OCI-LY7 (cell line): ENCODE data around the gene RFWD3. TPM values are rescaled to one million over a fixed set of nuclear protein-coding genes. Genes with fewer than 3 reads are reported as not detected.

ENCODE experiments used
- BruUV-seq: library from RNA; stranded (reverse); fragments of 400-500 nt; replicated peaks from 2 replicates; lab custom pipeline; 2021; lab: Mats Ljungman, UMichigan
- CTCF ChIA-PET: fragments of 300-600 bp; sonication (Branson Sonifier 250); formaldehyde crosslinking; loops from one replicate; lab custom pipeline; 2022; ENCODE audit warnings: antibody characterized with exemption; ENCODE audit not compliant: unreplicated experiment; lab: Charles Lee
- POLR2A ChIA-PET: fragments of 300-600 bp; sonication (Branson Sonifier 250); formaldehyde crosslinking; loops from one replicate; lab custom pipeline; 2022; ENCODE audit warnings: antibody characterized with exemption; lab: Charles Lee
- DNase-seq: peaks from one replicate; pipeline ENCODE4 v3.0.0-alpha.2; 2015; ENCODE audit warnings: low spot score
- H2AFZ ChIP-seq: fragments of 200-600 bp; sonication (generic), shearing (Covaris generic); 2 replicates; pipeline ENCODE4 v1.6.1; 2014; ENCODE audit warnings: mild to moderate bottlenecking, antibody characterized with exemption, low read length, moderate library complexity
- H3K27ac ChIP-seq: fragments of 200-600 bp; sonication (generic); 2 replicates; pipeline ENCODE4 v1.5.1; 2014; ENCODE audit warnings: mixed run types, low read depth, mild to moderate bottlenecking, moderate library complexity, low read length, inconsistent platforms; ENCODE audit not compliant: poor library complexity, severe bottlenecking
- H3K36me3 ChIP-seq: fragments of 200-600 bp; sonication (generic); 2 replicates; pipeline ENCODE4 v1.6.1; 2014; ENCODE audit warnings: mild to moderate bottlenecking, antibody characterized with exemption, low read length, moderate library complexity, mixed read lengths; ENCODE audit not compliant: insufficient read depth
- H3K4me1 ChIP-seq: fragments of 200-600 bp; sonication (generic); 2 replicates; pipeline ENCODE4 v1.5.1; 2014; ENCODE audit warnings: mild to moderate bottlenecking, low read length; ENCODE audit not compliant: insufficient read depth, poor library complexity, severe bottlenecking
- H3K4me2 ChIP-seq: fragments of 200-600 bp; sonication (generic); 2 replicates; pipeline ENCODE4 v1.6.1; 2014; ENCODE audit warnings: mild to moderate bottlenecking, low read length
- H3K4me3 ChIP-seq: fragments of 200-600 bp; sonication (generic); 2 replicates; pipeline ENCODE4 v1.5.1; 2014; ENCODE audit warnings: mild to moderate bottlenecking, low read depth, low read length; ENCODE audit not compliant: poor library complexity, severe bottlenecking
- H3K79me2 ChIP-seq: fragments of 200-600 bp; sonication (generic); 2 replicates; pipeline ENCODE4 v1.6.1; 2016; ENCODE audit warnings: low read depth, mild to moderate bottlenecking, low read length, moderate library complexity, mixed read lengths; ENCODE audit not compliant: insufficient read depth
- H3K9me2 ChIP-seq: fragments of 200-600 bp; sonication (generic); 2 replicates; pipeline ENCODE4 v1.6.1; 2016; ENCODE audit warnings: mild to moderate bottlenecking, low read length, mixed read lengths; ENCODE audit not compliant: insufficient read depth
- H3K9me3 ChIP-seq: fragments of 200-600 bp; sonication (generic); 2 replicates; pipeline ENCODE4 v1.6.1; 2014; ENCODE audit warnings: mild to moderate bottlenecking, mixed run types, low read length, mixed read lengths
- H4K20me1 ChIP-seq: fragments of 200-600 bp; sonication (generic); 2 replicates; pipeline ENCODE4 v1.6.1; 2014; ENCODE audit warnings: mild to moderate bottlenecking, antibody characterized with exemption, low read length, moderate library complexity, mixed read lengths; ENCODE audit not compliant: insufficient read depth
- EZH2phosphoT487 ChIP-seq: fragments of 200-600 bp; sonication (generic); IDR thresholded peaks from 2 replicates; pipeline ENCODE4 v1.6.1; 2018; ENCODE audit warnings: low read depth, borderline replicate concordance, mild to moderate bottlenecking, mixed run types, antibody characterized with exemption, low read length, moderate library complexity, mixed read lengths
- intact Hi-C: fragments of 100-400 bp; cut with micrococcal nuclease; formaldehyde crosslinking; loops from one replicate; pipeline ENCODE4 v1.10.0; 2022; ENCODE audit not compliant: unreplicated experiment
- total RNA-seq, 2 experiments: library from RNA; depleted of rRNA in 1 of 2; stranded (reverse); fragments of >200 nt in 1 of 2; shearing (Covaris generic) in 1 of 2; gene quantifications; 2 replicates each; pipeline ENCODE4 v1.2.3, GENCODE V29; 2014 to 2022
- TF ChIP-seq, protein P1 (sequence below): fragments of 200-600 bp; sonication (generic); conservative IDR thresholded peaks from 2 replicates; pipeline ENCODE4 v1.5.1; 2014; ENCODE audit warnings: mild to moderate bottlenecking, antibody characterized with exemption, low read length, moderate library complexity, mixed read lengths

The RFWD3 gene
- total RNA-seq, 2 experiments from 2014 or later: 79.7 to 134 TPM

DNA sequence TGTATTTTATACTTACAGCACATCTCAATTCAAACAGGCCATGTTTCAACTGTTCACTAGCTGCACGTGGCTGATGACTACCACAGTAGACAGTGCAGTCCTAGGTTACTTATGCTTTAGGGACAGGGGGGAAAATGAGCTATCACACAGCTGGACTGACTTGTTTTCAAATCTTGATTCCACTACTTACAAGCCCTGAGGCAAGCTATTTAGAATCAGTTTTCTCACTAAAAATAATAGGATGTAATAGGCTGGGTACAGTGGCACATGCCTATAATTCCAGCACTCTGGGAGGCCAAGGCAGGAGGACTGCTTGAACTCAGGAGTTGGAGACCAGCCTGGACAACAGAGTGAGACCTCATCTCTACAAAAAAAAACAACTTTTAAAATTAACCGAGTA, 70.1 kb downstream of the RFWD3 start:
- Histone ChIP-seq H3K36me3 (peaks cover 18% of the 10 kb centered on the region), H2AFZ (no peak overlapping the region), H3K9me2 (no peaks in the 10 kb centered on the region), H3K4me3 (no peak overlapping the region), H3K9me3 (no peaks in the 10 kb centered on the region), H4K20me1 (0 out of 2 replicates have a peak, but pooled peaks cover 5% of the 10 kb centered on the region), H3K27ac (no peak overlapping the region), H3K79me2 (peaks cover 82% of the 10 kb centered on the region), H3K4me2 (no peak overlapping the region), H3K4me1 (peaks cover 2% of the 10 kb centered on the region)
- TF ChIP-seq EZH2phosphoT487: no peak
- TF ChIP-seq, protein P1, sequence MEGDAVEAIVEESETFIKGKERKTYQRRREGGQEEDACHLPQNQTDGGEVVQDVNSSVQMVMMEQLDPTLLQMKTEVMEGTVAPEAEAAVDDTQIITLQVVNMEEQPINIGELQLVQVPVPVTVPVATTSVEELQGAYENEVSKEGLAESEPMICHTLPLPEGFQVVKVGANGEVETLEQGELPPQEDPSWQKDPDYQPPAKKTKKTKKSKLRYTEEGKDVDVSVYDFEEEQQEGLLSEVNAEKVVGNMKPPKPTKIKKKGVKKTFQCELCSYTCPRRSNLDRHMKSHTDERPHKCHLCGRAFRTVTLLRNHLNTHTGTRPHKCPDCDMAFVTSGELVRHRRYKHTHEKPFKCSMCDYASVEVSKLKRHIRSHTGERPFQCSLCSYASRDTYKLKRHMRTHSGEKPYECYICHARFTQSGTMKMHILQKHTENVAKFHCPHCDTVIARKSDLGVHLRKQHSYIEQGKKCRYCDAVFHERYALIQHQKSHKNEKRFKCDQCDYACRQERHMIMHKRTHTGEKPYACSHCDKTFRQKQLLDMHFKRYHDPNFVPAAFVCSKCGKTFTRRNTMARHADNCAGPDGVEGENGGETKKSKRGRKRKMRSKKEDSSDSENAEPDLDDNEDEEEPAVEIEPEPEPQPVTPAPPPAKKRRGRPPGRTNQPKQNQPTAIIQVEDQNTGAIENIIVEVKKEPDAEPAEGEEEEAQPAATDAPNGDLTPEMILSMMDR: no peak
- ChIA-PET CTCF (no interaction called here), POLR2A (interaction anchor here (0.6 kb wide), 1 partner anchor 30 kb away, joined by 7 read pairs; no protein-coding TSS in a partner anchor)
- no TSS peak for BruUV-seq
- no peak for DNase-seq
- intact Hi-C loops: no loop called here

DNA sequence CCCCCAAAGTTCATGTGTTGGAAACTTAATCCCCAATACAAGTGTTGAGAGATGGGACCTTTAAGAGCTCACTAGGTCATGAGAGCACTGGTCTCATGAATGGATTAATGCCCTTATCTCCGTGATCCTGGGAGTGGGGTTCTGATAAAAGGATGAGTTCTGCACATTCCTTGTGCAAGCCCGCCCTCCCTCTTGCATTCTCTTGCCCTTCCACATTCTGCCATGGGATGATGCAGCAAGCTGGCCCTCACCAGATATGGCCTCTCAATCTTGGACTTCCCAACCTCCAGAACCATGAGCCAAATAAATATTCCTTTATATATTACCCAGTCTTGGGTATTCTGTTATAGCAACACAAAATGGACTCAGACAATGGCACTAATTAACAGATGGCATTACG, 73.8 kb downstream of the RFWD3 start:
- no TSS peak for BruUV-seq
- H3K79me2 ChIP-seq: peaks cover 58% of the 10 kb centered on the region; the same call in 1 of the 2 replicates
- ChIA-PET POLR2A (interaction anchor here (0.6 to 1.7 kb wide), 5 partner anchors 9 to 34 kb away, joined by 3 to 4 read pairs (median 3); partner anchors contain the start of gene GLG1), CTCF (no interaction called here)
- no peaks in the 10 kb centered on the region for H3K9me2 ChIP-seq
- intact Hi-C loops: no loop called here
- H3K4me2 ChIP-seq: no peak overlapping the region
- H3K36me3 ChIP-seq: peaks cover 24% of the 10 kb centered on the region
- H4K20me1 ChIP-seq: no peaks in the 10 kb centered on the region
- H3K27ac ChIP-seq: no peak overlapping the region
- H3K9me3 ChIP-seq: no peaks in the 10 kb centered on the region
- no peak overlapping the region for H3K4me3 ChIP-seq
- DNase-seq: no peak
- no peaks in the 10 kb centered on the region for H3K4me1 ChIP-seq
- TF ChIP-seq EZH2phosphoT487: no peak
- TF ChIP-seq, protein P1: no peak
- no peak overlapping the region for H2AFZ ChIP-seq

DNA sequence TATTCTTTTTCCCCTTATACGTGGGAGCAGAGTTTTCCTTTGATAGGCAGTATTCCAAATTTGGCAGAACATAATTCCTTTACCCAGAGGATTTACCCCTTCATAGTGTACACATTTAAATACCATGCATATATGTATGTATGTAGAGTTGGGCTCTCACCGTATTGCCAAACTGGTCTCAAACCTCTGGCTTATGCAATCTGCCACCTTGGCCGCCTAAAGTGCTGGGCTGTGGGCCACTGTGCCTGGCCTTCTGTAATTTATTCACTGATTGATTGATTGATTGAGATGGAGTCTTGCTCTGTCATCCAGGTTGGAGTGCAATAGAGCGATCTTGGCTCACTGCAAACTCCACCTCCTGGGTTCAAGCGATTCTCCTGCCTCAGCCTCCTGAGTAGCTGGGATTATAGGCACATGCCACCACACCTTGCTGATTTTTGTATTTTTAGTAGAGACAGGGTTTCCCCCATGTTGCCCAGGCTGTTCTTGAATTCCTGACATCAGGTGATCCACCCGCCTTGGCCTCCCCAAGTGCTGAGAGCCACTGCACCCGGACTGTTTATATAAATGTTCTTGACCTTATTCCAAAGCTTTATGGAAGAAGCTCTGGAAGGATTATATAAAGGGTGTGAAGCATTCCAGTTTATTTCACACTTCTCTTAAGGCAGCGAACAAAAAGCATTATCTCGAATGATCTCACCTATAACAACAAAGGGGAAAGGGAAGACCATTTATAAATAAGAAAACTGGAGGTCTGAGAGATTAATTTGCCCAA, 74.6 kb downstream of the RFWD3 start:
- Histone ChIP-seq H3K27ac (no peak overlapping the region), H4K20me1 (0 out of 2 replicates have a peak, but pooled peaks cover 1% of the 10 kb centered on the region), H3K4me1 (no peaks in the 10 kb centered on the region), H3K4me3 (no peak overlapping the region), H3K9me2 (no peaks in the 10 kb centered on the region), H3K4me2 (no peak overlapping the region), H3K36me3 (peaks cover 21% of the 10 kb centered on the region), H3K9me3 (no peaks in the 10 kb centered on the region), H3K79me2 (peaks cover 58% of the 10 kb centered on the region; the same call in 1 of the 2 replicates), H2AFZ (no peak overlapping the region)
- intact Hi-C loops: no loop called here
- TF ChIP-seq, protein P1: no peak
- no peak for TF ChIP-seq EZH2phosphoT487
- POLR2A ChIA-PET: interaction anchor here (0.8 to 1.7 kb wide), 3 partner anchors 8 to 18 kb away, joined by 3 to 4 read pairs (median 3); partner anchors contain the start of gene GLG1
- DNase-seq: no peak
- CTCF ChIA-PET: no interaction called here
- BruUV-seq: no TSS peak
